ENCODE results near the gene LIPC. TPM values are rescaled to one million over a fixed set of nuclear protein-coding genes. Genes with fewer than 3 reads are reported as not detected.
A peak's percentile ranks its signal among the peaks of the same experiment; 100 is the strongest.

The LIPC gene
- total and polyA plus RNA-seq, 8 donors = 0.69 to 5.5 (median 1.5) TPM

- TF ChIP-seq CTCF (IDR thresholded peaks at IDR 0.05) = no peak
- FAIRE-seq = no peak
- ATAC-seq = peak in 2 of 4 donors; percentile 51 to 67
- no peaks in the 10 kb centered on the region for H3K27me3 ChIP-seq
- no peaks in the 10 kb centered on the region for H3K9me3 ChIP-seq
- no peak overlapping the region for H3K27ac ChIP-seq
- H3K4me3 ChIP-seq = no peak overlapping the region
- DNase-seq = no peak
- 79 to 85% methylated on average over 13 of the region's 13 CpGs for WGBS, 2 donors
- intact Hi-C loops (cut with DNase I) = no loop called here
- H3K36me3 ChIP-seq = no peaks in the 10 kb centered on the region
- H3K4me1 ChIP-seq = no peaks in the 10 kb centered on the region
Observed at GRCh38 chr15:58484791-58485600, 53.2 kb downstream of the LIPC start.

GRCh38 chr15:58486062-58486461 lies 54.3 kb downstream of the LIPC start:
- DNase-seq = no peak
- no peak for ATAC-seq
- Histone ChIP-seq H3K9me3 (no peaks in the 10 kb centered on the region), H3K27ac (no peak overlapping the region), H3K27me3 (no peaks in the 10 kb centered on the region), H3K36me3 (no peaks in the 10 kb centered on the region), H3K4me3 (no peak overlapping the region), H3K4me1 (no peaks in the 10 kb centered on the region)
- 85 to 98% methylated on average over 2 of the region's 2 CpGs for WGBS, 2 donors
- intact Hi-C loops (cut with DNase I) = no loop called here
- no peak for TF ChIP-seq CTCF (IDR thresholded peaks at IDR 0.05)
- FAIRE-seq = no peak

- intact Hi-C loops (cut with DNase I) = no loop called here
Observed at GRCh38 chr15:58486564-58486963, 54.8 kb downstream of the LIPC start.

GRCh38 chr15:58487041-58487723 lies 55.4 kb downstream of the LIPC start:
- ATAC-seq = no peak
- no peaks in the 10 kb centered on the region for H3K27me3 ChIP-seq
- intact Hi-C loops (cut with DNase I) = no loop called here
- H3K27ac ChIP-seq = no peak overlapping the region
- H3K4me1 ChIP-seq = no peaks in the 10 kb centered on the region
- FAIRE-seq = no peak
- H3K9me3 ChIP-seq = no peaks in the 10 kb centered on the region
- no peaks in the 10 kb centered on the region for H3K36me3 ChIP-seq
- 86 to 91% methylated on average over 4 of the region's 4 CpGs for WGBS, 2 donors
- DNase-seq = no peak
- H3K4me3 ChIP-seq = no peak overlapping the region
- TF ChIP-seq CTCF (IDR thresholded peaks at IDR 0.05) = no peak

More at GRCh38 chr15:58486564-58486963, 54.8 kb downstream of the LIPC start:
- ATAC-seq (peak in 1 of 4 donors; percentile 24), FAIRE-seq (no peak), DNase-seq (no peak)
- no peaks in the 10 kb centered on the region for H3K4me1 ChIP-seq
- WGBS, 2 donors = 82 to 88% methylated on average over 6 of the region's 6 CpGs
- no peaks in the 10 kb centered on the region for H3K36me3 ChIP-seq
- no peak overlapping the region for H3K27ac ChIP-seq
- no peak for TF ChIP-seq CTCF (IDR thresholded peaks at IDR 0.05)
- H3K9me3 ChIP-seq = no peaks in the 10 kb centered on the region
- no peaks in the 10 kb centered on the region for H3K27me3 ChIP-seq
- H3K4me3 ChIP-seq = no peak overlapping the region

GRCh38 chr15:58487724-58488120 lies 55.9 kb downstream of the LIPC start:
- intact Hi-C loops (cut with DNase I) = no loop called here
- H3K9me3 ChIP-seq = no peaks in the 10 kb centered on the region
- no peak for FAIRE-seq

More at GRCh38 chr15:58487724-58488120, 55.9 kb downstream of the LIPC start:
- no peak overlapping the region for H3K27ac ChIP-seq
- no peaks in the 10 kb centered on the region for H3K36me3 ChIP-seq
- no peak for TF ChIP-seq CTCF (IDR thresholded peaks at IDR 0.05)
- ATAC-seq (no peak), DNase-seq (no peak)
- H3K4me3 ChIP-seq = no peak overlapping the region
- 54 to 74% methylated on average over 3 of the region's 3 CpGs for WGBS, 2 donors
- no peaks in the 10 kb centered on the region for H3K27me3 ChIP-seq
- no peaks in the 10 kb centered on the region for H3K4me1 ChIP-seq

All from pancreas (tissue), 10 donors.